ENCODE measurements around the gene MCM5. TPM values are rescaled to one million over a fixed set of nuclear protein-coding genes. Genes with fewer than 3 reads are reported as not detected.

Gene MCM5
- 10 to 100 TPM; 42.2 to 51.8 TPM for total RNA-seq

GRCh38 chr22:35399678-35400500, at the start of gene MCM5:
MCM5 (plus strand) TSS chr22:35400140; CDS start chr22:35400439, 299 bp downstream.
- no peak for TF ChIP-seq POLR2A (IDR thresholded peaks at IDR 0.05)
- TF ChIP-seq CTCF (IDR thresholded peaks at IDR 0.05) = peak in 1 of 4 experiments; percentile 13
- TF ChIP-seq POLR2AphosphoS5 (IDR thresholded peaks at IDR 0.05) = peak; percentile 96
- WGBS = 2% methylated on average over 62 of the region's 64 CpGs
- H3K4me1 ChIP-seq (replicated peaks) = no peaks in the 10 kb centered on the region
- peak within 1 kb of the TSS; percentile 18 to 54 for H3K27ac ChIP-seq
- H3K9me3 ChIP-seq = no peaks in the 10 kb centered on the region
- H3K27me3 ChIP-seq (replicated peaks; ENCODE audit: insufficient read depth) = no peaks in the 10 kb centered on the region
- peak within 1 kb of the TSS; percentile 60 to 72 for H3K4me3 ChIP-seq
- no peaks in the 10 kb centered on the region for H3K36me3 ChIP-seq
- intact Hi-C loops (cut with DNase I) = no loop called here
- DNase-seq (ENCODE audit: low spot score) = peak; percentile 97

- Histone ChIP-seq H3K4me1 (replicated peaks) (peaks cover 4% of the 10 kb centered on the region), H3K4me3 (peak overlapping the region; percentile 30 to 40), H3K9me3 (no peaks in the 10 kb centered on the region), H3K27me3 (replicated peaks; ENCODE audit: insufficient read depth) (no peaks in the 10 kb centered on the region), H3K36me3 (no peaks in the 10 kb centered on the region), H3K27ac (peak overlapping the region; percentile 53 to 59)
- intact Hi-C loops (cut with DNase I) = loop anchor here (2.0 to 5.0 kb wide), 3 partner anchors 30 to 276 kb away; partner anchors contain the start of gene HMOX1
- peak; percentile 91 for DNase-seq (ENCODE audit: low spot score)
- TF ChIP-seq POLR2AphosphoS5 (IDR thresholded peaks at IDR 0.05) (peak; percentile 84), POLR2A (IDR thresholded peaks at IDR 0.05) (peak; percentile 66), CTCF (IDR thresholded peaks at IDR 0.05) (peak; percentile 51 to 99 (median 92))
- WGBS = 1% methylated on average over 46 of the region's 47 CpGs
Observed at GRCh38 chr22:35350539-35351503, 49.1 kb upstream of the MCM5 start.

GRCh38 chr22:35352214-35353111, 47.5 kb upstream of the MCM5 start:
- peak in 1 of 4 experiments; percentile 5 for TF ChIP-seq CTCF (IDR thresholded peaks at IDR 0.05)
- no peak for TF ChIP-seq POLR2AphosphoS5 (IDR thresholded peaks at IDR 0.05)
- TF ChIP-seq POLR2A (IDR thresholded peaks at IDR 0.05) = peak; percentile 20
- intact Hi-C loops (cut with DNase I) = loop anchor here (5.0 kb wide), 1 partner anchor 230 kb away; no protein-coding TSS in a partner anchor
- DNase-seq (ENCODE audit: low spot score) = no peak
- no peaks in the 10 kb centered on the region for H3K9me3 ChIP-seq
- no peak overlapping the region for H3K4me3 ChIP-seq
- H3K4me1 ChIP-seq (replicated peaks) = peaks cover 4% of the 10 kb centered on the region
- H3K36me3 ChIP-seq = no peaks in the 10 kb centered on the region
- H3K27ac ChIP-seq = no peak overlapping the region
- 70% methylated on average over 18 of the region's 19 CpGs for WGBS
- H3K27me3 ChIP-seq (replicated peaks; ENCODE audit: insufficient read depth) = no peaks in the 10 kb centered on the region

- intact Hi-C loops (cut with DNase I) = loop anchor here (5.0 kb wide), 1 partner anchor 229 kb away; no protein-coding TSS in a partner anchor
- no peak overlapping the region for H3K27ac ChIP-seq
- H3K36me3 ChIP-seq = no peaks in the 10 kb centered on the region
- H3K4me1 ChIP-seq (replicated peaks) = peaks cover 4% of the 10 kb centered on the region
- no peak for DNase-seq (ENCODE audit: low spot score)
- no peaks in the 10 kb centered on the region for H3K9me3 ChIP-seq
- no peaks in the 10 kb centered on the region for H3K27me3 ChIP-seq (replicated peaks; ENCODE audit: insufficient read depth)
- no peak overlapping the region for H3K4me3 ChIP-seq
- TF ChIP-seq POLR2A (IDR thresholded peaks at IDR 0.05) (no peak), POLR2AphosphoS5 (IDR thresholded peaks at IDR 0.05) (no peak), CTCF (IDR thresholded peaks at IDR 0.05) (no peak)
- 77% methylated on average over 12 of the region's 12 CpGs for WGBS
Observed at GRCh38 chr22:35353318-35353717, 46.6 kb upstream of the MCM5 start.
